Neural cell (in vitro differentiated cells): ENCODE measurements around the gene PARP3. TPM values are rescaled to one million over a fixed set of nuclear protein-coding genes. Genes with fewer than 3 reads are reported as not detected.
A peak's percentile ranks its signal among the peaks of the same experiment; 100 is the strongest.

ENCODE experiments used
- H2AFZ ChIP-seq: fragments of 200-600, 300-800 bp; sonication (generic), shearing (Covaris generic); 2 replicates; pipeline ENCODE4 v1.6.0; 2014; ENCODE audit warnings: low read depth, mild to moderate bottlenecking, antibody characterized with exemption, low read length, moderate library complexity
- H3F3A ChIP-seq: fragments of 200-600 bp; shearing (Covaris generic); 2 replicates; pipeline ENCODE4 v1.6.1; 2016; ENCODE audit warnings: mild to moderate bottlenecking, moderate library complexity, mixed read lengths, antibody characterized with exemption, low read length; ENCODE audit not compliant: insufficient read depth, poor library complexity, severe bottlenecking
- H3K27ac ChIP-seq: fragments of 200-600, 300-800 bp; sonication (generic), shearing (Covaris generic); 2 replicates; pipeline ENCODE4 v1.5.1; 2014; ENCODE audit warnings: mild to moderate bottlenecking, low read length, moderate library complexity
- H3K27me3 ChIP-seq: fragments of 300-800, 200-600 bp; sonication (generic), shearing (Covaris generic); 2 replicates; pipeline ENCODE4 v1.6.0; 2014; ENCODE audit warnings: mild to moderate bottlenecking, low read depth, low read length, moderate library complexity; ENCODE audit not compliant: insufficient read depth
- H3K36me3 ChIP-seq: fragments of 300-800, 200-600 bp; sonication (generic), shearing (Covaris generic); 2 replicates; pipeline ENCODE4 v1.5.1; 2014; ENCODE audit warnings: mild to moderate bottlenecking, antibody characterized with exemption, low read length, moderate library complexity; ENCODE audit not compliant: insufficient read depth
- H3K4me2 ChIP-seq: fragments of 300-800, 200-600 bp; sonication (generic), shearing (Covaris generic); 2 replicates; pipeline ENCODE4 v1.6.0; 2014; ENCODE audit warnings: mild to moderate bottlenecking, low read length
- H3K4me3 ChIP-seq: fragments of 300-800, 200-600 bp; sonication (generic), shearing (Covaris generic); 2 replicates; pipeline ENCODE4 v1.5.1; 2014; ENCODE audit warnings: mild to moderate bottlenecking, low read length, moderate library complexity
- H3K79me2 ChIP-seq: fragments of 200-600 bp; shearing (Covaris generic); replicated peaks from 2 replicates; pipeline ENCODE4 v1.6.0; 2014; ENCODE audit warnings: mild to moderate bottlenecking, low read length, moderate library complexity; ENCODE audit not compliant: insufficient read depth
- H3K9ac ChIP-seq: fragments of 300-800, 200-600 bp; sonication (generic), shearing (Covaris generic); 2 replicates; pipeline ENCODE4 v1.6.1; 2016; ENCODE audit warnings: mild to moderate bottlenecking, low read length, mixed read lengths
- H3K9me2 ChIP-seq: fragments of 200-600 bp; shearing (Covaris generic); 2 replicates; pipeline ENCODE4 v1.6.1; 2016; ENCODE audit warnings: mild to moderate bottlenecking, low read length, mixed read lengths; ENCODE audit not compliant: insufficient read depth
- H3K9me3 ChIP-seq: fragments of 200-600, 300-800 bp; sonication (generic), shearing (Covaris generic); 2 replicates; pipeline ENCODE4 v1.6.1; 2016; ENCODE audit warnings: mild to moderate bottlenecking, mixed run types, low read length, moderate library complexity, mixed read lengths
- H4K20me1 ChIP-seq: fragments of 200-600 bp; shearing (Covaris generic); 2 replicates; pipeline ENCODE4 v1.6.1; 2016; ENCODE audit warnings: mild to moderate bottlenecking, mixed run types; ENCODE audit not compliant: insufficient read depth
- EP300 ChIP-seq: fragments of 450-650 bp; conservative IDR thresholded peaks from 2 replicates; pipeline ENCODE4 v1.6.1; 2014; ENCODE audit warnings: antibody characterized with exemption, mild to moderate bottlenecking, moderate library complexity; ENCODE audit not compliant: poor library complexity, severe bottlenecking
- EZH2 ChIP-seq: fragments of 200-600, 300-800 bp; shearing (Covaris generic), sonication (generic); IDR thresholded peaks from 2 replicates; pipeline ENCODE4 v1.6.1; 2014; ENCODE audit warnings: antibody characterized with exemption, low read length, borderline replicate concordance, mild to moderate bottlenecking; ENCODE audit not compliant: insufficient read depth, poor library complexity, severe bottlenecking
- MXI1 ChIP-seq: fragments of 450-650 bp; conservative IDR thresholded peaks from 2 replicates; pipeline ENCODE4 v1.6.1; 2014; ENCODE audit warnings: antibody characterized with exemption, mild to moderate bottlenecking; ENCODE audit not compliant: poor library complexity, severe bottlenecking
- POLR2AphosphoS5 ChIP-seq: IDR thresholded peaks from 2 replicates; pipeline ENCODE4 v1.6.1; 2012
- RAD21 ChIP-seq: fragments of 450-650 bp; conservative IDR thresholded peaks from 2 replicates; pipeline ENCODE4 v1.6.1; 2014; ENCODE audit warnings: antibody characterized with exemption, mild to moderate bottlenecking, moderate library complexity
- SMC3 ChIP-seq: fragments of 450-650 bp; conservative IDR thresholded peaks from 2 replicates; pipeline ENCODE4 v1.6.1; 2014; ENCODE audit warnings: antibody characterized with exemption, mild to moderate bottlenecking, moderate library complexity; ENCODE audit not compliant: poor library complexity
- TAF1 ChIP-seq: IDR thresholded peaks from 2 replicates; pipeline ENCODE4 v1.6.1; 2012; ENCODE audit warnings: low read depth
- polyA plus RNA-seq: library from polyadenylated mRNA; depleted of rRNA; stranded (reverse); fragments of >200 nt; gene quantifications from 2 replicates; pipeline ENCODE4 v1.2.3, GENCODE V29; 2014
- TF ChIP-seq, protein P1 (sequence below): IDR thresholded peaks from 2 replicates; pipeline ENCODE4 v1.6.1; 2012; ENCODE audit warnings: borderline replicate concordance
- TF ChIP-seq, protein P2 (sequence below): fragments of 450-650 bp; IDR thresholded peaks from 2 replicates; pipeline ENCODE4 v1.5.1; 2014; ENCODE audit warnings: antibody characterized with exemption, mild to moderate bottlenecking, moderate library complexity; ENCODE audit not compliant: poor library complexity, severe bottlenecking

The PARP3 gene
- polyA plus RNA-seq, 1 donor from 2014 or later: 5.3 TPM

DNA sequence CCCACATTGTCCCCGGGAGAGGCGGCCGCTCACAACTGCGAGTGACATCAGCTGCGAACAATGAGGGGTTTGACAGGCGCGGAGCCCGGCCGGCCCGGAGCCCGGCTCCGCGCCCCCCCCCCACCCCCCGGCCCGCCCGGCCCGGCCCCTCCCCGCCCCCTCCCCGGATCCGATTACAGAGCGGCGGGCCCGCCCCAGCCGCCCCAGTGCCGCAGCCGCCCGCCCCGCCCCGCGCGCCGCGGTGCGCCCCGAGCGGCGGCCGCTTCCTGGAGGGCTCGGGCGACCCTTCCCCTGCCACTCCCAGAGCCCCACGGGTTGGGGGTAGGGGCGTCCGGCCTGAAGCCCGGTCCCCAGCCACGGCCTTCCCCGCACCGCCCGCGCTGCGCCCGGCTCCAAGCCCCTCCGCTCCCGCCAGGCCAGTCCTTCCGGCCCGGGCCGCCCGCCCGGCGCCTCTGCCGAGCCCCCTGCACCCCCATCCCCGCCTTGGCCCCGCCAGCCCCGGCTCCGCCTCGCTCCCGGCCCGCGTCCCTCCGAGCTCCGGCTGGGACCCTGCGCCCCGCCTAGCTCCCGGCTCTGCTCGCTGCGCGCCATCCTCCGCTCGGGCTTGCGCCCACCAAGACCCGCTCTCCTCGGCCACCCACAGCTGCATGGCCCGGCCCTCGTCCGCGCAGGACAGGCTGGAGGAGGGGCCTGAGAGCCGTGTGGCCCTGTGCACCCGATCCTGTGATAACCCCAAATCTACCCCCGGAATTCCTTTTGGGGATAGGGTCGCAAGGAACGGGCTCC lies 25.4 kb downstream of the PARP3 start, which contains the start of gene PCBP4:
TSS of gene PCBP4 (minus strand) at position 71 of the 786 bp plus-strand sequence. CDS start 6,214 bp downstream, outside the sequence.
- no peaks in the 10 kb centered on the region for H3K27me3 ChIP-seq
- H3K4me2 ChIP-seq: peak within 1 kb of the TSS; percentile 94
- peak within 1 kb of the TSS; percentile 90 for H3K9ac ChIP-seq
- H3K9me3 ChIP-seq: no peaks in the 10 kb centered on the region
- peak within 1 kb of the TSS; percentile 74 for H3K4me3 ChIP-seq
- no peaks in the 10 kb centered on the region for H3F3A ChIP-seq
- H3K36me3 ChIP-seq: no peaks in the 10 kb centered on the region
- H2AFZ ChIP-seq: peak within 1 kb of the TSS; percentile 60
- peak; percentile 28 for TF ChIP-seq POLR2AphosphoS5
- no peak for TF ChIP-seq MXI1
- no peaks in the 10 kb centered on the region for H3K9me2 ChIP-seq
- peaks cover 31% of the 10 kb centered on the region for H3K79me2 ChIP-seq
- peak within 1 kb of the TSS; percentile 70 for H3K27ac ChIP-seq
- H4K20me1 ChIP-seq: no peaks in the 10 kb centered on the region

DNA sequence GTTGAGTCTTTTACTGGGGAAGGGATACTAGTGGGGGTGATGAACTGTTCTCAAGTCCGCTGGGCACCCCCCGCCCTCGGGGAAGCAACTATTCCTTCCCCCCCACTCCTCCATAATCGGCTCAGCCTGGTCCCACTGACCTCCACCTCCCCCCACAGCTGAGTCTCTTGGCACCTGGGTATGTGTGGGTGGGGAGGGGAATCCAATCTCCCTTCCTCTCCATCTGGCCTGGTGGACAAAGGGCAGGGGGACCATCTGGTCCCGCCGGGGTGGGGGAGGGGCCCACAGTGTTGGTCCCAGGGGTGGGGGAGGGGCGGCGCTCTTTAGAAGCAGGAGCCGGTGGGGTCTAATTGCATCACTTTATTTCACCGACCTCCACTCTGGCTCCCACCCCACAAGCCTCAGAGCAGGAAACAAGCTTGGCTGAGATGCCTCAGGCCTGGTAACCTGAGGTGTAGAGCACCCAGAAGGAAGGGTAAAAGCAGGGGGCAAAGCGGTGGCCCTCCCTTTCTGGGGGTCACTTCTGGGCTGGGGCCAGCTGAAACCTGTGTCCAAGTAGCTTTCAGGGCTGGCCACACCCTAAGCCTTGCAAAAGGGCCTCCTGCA lies 26.1 kb downstream of the PARP3 start:
- Histone ChIP-seq H3K27ac (peak overlapping the region; percentile 70), H3K36me3 (no peaks in the 10 kb centered on the region), H3K4me3 (peak overlapping the region; percentile 71), H3K27me3 (no peaks in the 10 kb centered on the region), H3K4me2 (peak overlapping the region; percentile 73), H4K20me1 (no peaks in the 10 kb centered on the region), H3K9me3 (no peaks in the 10 kb centered on the region), H2AFZ (peak overlapping the region; percentile 40), H3K9me2 (no peaks in the 10 kb centered on the region), H3K9ac (peak overlapping the region; percentile 90), H3F3A (no peaks in the 10 kb centered on the region), H3K79me2 (peaks cover 31% of the 10 kb centered on the region)
- TF ChIP-seq MXI1 (no peak), TAF1 (peak; percentile 35), RAD21 (no peak), EZH2 (no peak), EP300 (no peak), SMC3 (no peak), POLR2AphosphoS5 (peak; percentile 18)
- TF ChIP-seq, protein P1, sequence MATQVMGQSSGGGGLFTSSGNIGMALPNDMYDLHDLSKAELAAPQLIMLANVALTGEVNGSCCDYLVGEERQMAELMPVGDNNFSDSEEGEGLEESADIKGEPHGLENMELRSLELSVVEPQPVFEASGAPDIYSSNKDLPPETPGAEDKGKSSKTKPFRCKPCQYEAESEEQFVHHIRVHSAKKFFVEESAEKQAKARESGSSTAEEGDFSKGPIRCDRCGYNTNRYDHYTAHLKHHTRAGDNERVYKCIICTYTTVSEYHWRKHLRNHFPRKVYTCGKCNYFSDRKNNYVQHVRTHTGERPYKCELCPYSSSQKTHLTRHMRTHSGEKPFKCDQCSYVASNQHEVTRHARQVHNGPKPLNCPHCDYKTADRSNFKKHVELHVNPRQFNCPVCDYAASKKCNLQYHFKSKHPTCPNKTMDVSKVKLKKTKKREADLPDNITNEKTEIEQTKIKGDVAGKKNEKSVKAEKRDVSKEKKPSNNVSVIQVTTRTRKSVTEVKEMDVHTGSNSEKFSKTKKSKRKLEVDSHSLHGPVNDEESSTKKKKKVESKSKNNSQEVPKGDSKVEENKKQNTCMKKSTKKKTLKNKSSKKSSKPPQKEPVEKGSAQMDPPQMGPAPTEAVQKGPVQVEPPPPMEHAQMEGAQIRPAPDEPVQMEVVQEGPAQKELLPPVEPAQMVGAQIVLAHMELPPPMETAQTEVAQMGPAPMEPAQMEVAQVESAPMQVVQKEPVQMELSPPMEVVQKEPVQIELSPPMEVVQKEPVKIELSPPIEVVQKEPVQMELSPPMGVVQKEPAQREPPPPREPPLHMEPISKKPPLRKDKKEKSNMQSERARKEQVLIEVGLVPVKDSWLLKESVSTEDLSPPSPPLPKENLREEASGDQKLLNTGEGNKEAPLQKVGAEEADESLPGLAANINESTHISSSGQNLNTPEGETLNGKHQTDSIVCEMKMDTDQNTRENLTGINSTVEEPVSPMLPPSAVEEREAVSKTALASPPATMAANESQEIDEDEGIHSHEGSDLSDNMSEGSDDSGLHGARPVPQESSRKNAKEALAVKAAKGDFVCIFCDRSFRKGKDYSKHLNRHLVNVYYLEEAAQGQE: peak; percentile 58
- TF ChIP-seq, protein P2, sequence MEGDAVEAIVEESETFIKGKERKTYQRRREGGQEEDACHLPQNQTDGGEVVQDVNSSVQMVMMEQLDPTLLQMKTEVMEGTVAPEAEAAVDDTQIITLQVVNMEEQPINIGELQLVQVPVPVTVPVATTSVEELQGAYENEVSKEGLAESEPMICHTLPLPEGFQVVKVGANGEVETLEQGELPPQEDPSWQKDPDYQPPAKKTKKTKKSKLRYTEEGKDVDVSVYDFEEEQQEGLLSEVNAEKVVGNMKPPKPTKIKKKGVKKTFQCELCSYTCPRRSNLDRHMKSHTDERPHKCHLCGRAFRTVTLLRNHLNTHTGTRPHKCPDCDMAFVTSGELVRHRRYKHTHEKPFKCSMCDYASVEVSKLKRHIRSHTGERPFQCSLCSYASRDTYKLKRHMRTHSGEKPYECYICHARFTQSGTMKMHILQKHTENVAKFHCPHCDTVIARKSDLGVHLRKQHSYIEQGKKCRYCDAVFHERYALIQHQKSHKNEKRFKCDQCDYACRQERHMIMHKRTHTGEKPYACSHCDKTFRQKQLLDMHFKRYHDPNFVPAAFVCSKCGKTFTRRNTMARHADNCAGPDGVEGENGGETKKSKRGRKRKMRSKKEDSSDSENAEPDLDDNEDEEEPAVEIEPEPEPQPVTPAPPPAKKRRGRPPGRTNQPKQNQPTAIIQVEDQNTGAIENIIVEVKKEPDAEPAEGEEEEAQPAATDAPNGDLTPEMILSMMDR: no peak
